ENCODE data around the gene PRKCE. TPM values are rescaled to one million over a fixed set of nuclear protein-coding genes. Genes with fewer than 3 reads are reported as not detected.

Gene PRKCE
- total and polyA plus RNA-seq, 2 donors (not counting 1 experiment from before 2014, with no cell fraction given): 23.6 to 271 TPM

DNA sequence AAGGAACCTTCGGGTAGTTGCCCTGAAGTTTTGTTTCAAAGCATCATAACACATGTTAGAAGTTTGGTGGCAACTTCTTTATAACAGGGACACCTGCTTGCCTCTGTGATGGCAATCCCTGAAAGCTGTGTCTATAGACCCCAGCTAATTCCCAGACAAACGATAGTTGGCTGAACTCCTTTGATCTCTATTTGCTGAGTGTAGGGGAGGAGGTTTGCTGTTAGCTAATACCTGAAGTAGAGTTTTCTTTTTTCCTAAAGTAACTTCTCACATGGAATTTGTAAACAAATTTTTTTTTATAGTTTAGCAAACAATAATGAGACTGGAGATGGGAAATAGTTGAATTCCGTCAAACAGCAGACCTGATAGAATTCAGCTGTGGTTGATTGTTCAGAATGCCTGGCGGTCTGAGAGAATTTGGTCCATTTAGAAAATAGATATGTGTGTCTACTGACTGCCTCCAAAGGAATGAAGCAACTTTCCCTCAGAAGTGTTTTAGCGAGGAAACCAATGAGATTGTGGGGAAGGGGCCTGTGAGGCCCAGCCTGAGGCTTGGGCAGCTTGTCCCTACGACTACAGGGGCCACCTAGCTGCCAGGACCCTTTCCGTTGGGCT, 522.3 kb downstream of the PRKCE start:
- Histone ChIP-seq H3K27ac (ENCODE audit: low read length in 2 of 2) (no peak overlapping the region), H4K20me1 (ENCODE audit: control insufficient read depth, insufficient read depth, low read length, poor library complexity, severe bottlenecking) (peaks cover 4% of the 10 kb centered on the region), H3K36me3 (replicated peaks in 1 of 2; ENCODE audit: control extremely low read depth in 1 of 2, control insufficient read depth in 1 of 2, extremely low read depth in 1 of 2, insufficient read depth in 2 of 2, low read length in 1 of 2) (peaks cover 3 to 11% of the 10 kb centered on the region in 2 experiments), H3K79me2 (ENCODE audit: control insufficient read depth, insufficient read depth, low read length) (no peaks in the 10 kb centered on the region), H2AFZ (ENCODE audit: insufficient read depth, low read depth, low read length, poor library complexity, severe bottlenecking) (no peak overlapping the region), H3K4me1 (ENCODE audit: control insufficient read depth in 2 of 2, insufficient read depth in 2 of 2, low read length in 2 of 2) (no peaks in the 10 kb centered on the region), H3K9me3 (ENCODE audit: control extremely low read depth in 1 of 3, control insufficient read depth in 2 of 3, insufficient read depth in 1 of 3, low read length in 2 of 3) (no peaks in the 10 kb centered on the region), H3K27me3 (replicated peaks in 1 of 4; ENCODE audit: control extremely low read depth in 1 of 4, control insufficient read depth in 3 of 4, insufficient read depth in 4 of 4, low read length in 3 of 4) (no peaks in the 10 kb centered on the region), H3K4me3 (ENCODE audit: control extremely low read depth in 1 of 5, extremely low read depth in 1 of 5, insufficient read depth in 1 of 5, low read depth in 2 of 5, low read length in 4 of 5) (no peak overlapping the region), H3K4me2 (replicated peaks; ENCODE audit: low read depth, low read length, poor library complexity, severe bottlenecking) (no peak overlapping the region), H3K9ac (ENCODE audit: low read length) (no peak overlapping the region)
- Mint-ChIP-seq H3K27ac (no peak overlapping the region), H3K4me1 (no peaks in the 10 kb centered on the region), H3K4me3 (no peak overlapping the region), H3K9me3 (ENCODE audit: insufficient read depth) (no peaks in the 10 kb centered on the region), H3K27me3 (no peaks in the 10 kb centered on the region)
- 98% methylated on average over 5 of the region's 7 CpGs for WGBS (ENCODE audit: insufficient coverage)
- intact Hi-C loops (cut with micrococcal nuclease): no loop called here
- no peak for ATAC-seq (ENCODE audit: low read depth)
- TF ChIP-seq, protein P1, sequence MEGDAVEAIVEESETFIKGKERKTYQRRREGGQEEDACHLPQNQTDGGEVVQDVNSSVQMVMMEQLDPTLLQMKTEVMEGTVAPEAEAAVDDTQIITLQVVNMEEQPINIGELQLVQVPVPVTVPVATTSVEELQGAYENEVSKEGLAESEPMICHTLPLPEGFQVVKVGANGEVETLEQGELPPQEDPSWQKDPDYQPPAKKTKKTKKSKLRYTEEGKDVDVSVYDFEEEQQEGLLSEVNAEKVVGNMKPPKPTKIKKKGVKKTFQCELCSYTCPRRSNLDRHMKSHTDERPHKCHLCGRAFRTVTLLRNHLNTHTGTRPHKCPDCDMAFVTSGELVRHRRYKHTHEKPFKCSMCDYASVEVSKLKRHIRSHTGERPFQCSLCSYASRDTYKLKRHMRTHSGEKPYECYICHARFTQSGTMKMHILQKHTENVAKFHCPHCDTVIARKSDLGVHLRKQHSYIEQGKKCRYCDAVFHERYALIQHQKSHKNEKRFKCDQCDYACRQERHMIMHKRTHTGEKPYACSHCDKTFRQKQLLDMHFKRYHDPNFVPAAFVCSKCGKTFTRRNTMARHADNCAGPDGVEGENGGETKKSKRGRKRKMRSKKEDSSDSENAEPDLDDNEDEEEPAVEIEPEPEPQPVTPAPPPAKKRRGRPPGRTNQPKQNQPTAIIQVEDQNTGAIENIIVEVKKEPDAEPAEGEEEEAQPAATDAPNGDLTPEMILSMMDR (IDR thresholded peaks at IDR 0.05): no peak
- TF ChIP-seq EZH2 (IDR thresholded peaks at IDR 0.05; ENCODE audit: borderline replicate concordance, insufficient read depth, low read depth, low read length, poor library complexity, severe bottlenecking): no peak
- ChIA-PET CTCF (no interaction called here), POLR2A (no interaction called here)
- DNase-seq: no peak

- 95% methylated on average over 7 of the region's 14 CpGs for WGBS (ENCODE audit: insufficient coverage)
- no peaks in the 10 kb centered on the region for H3K79me2 ChIP-seq (ENCODE audit: control insufficient read depth, insufficient read depth, low read length)
- H3K27ac Mint-ChIP-seq: no peak overlapping the region
- H3K4me3 Mint-ChIP-seq: no peak overlapping the region
- no peaks in the 10 kb centered on the region for H3K27me3 Mint-ChIP-seq
- CTCF ChIA-PET: no interaction called here
- ATAC-seq (ENCODE audit: low read depth) (no peak), DNase-seq (no peak)
- H4K20me1 ChIP-seq (ENCODE audit: control insufficient read depth, insufficient read depth, low read length, poor library complexity, severe bottlenecking): peaks cover 4% of the 10 kb centered on the region
- TF ChIP-seq EZH2 (IDR thresholded peaks at IDR 0.05; ENCODE audit: borderline replicate concordance, insufficient read depth, low read depth, low read length, poor library complexity, severe bottlenecking): no peak
- TF ChIP-seq, protein P1 (IDR thresholded peaks at IDR 0.05): no peak
- H3K27me3 ChIP-seq (replicated peaks in 1 of 4; ENCODE audit: control extremely low read depth in 1 of 4, control insufficient read depth in 3 of 4, insufficient read depth in 4 of 4, low read length in 3 of 4): no peaks in the 10 kb centered on the region
- H3K9me3 ChIP-seq (ENCODE audit: control extremely low read depth in 1 of 3, control insufficient read depth in 2 of 3, insufficient read depth in 1 of 3, low read length in 2 of 3): no peaks in the 10 kb centered on the region
- no peaks in the 10 kb centered on the region for H3K4me1 Mint-ChIP-seq
- H3K4me2 ChIP-seq (replicated peaks; ENCODE audit: low read depth, low read length, poor library complexity, severe bottlenecking): no peak overlapping the region
- H2AFZ ChIP-seq (ENCODE audit: insufficient read depth, low read depth, low read length, poor library complexity, severe bottlenecking): no peak overlapping the region
- no peak overlapping the region for H3K4me3 ChIP-seq (ENCODE audit: control extremely low read depth in 1 of 5, extremely low read depth in 1 of 5, insufficient read depth in 1 of 5, low read depth in 2 of 5, low read length in 4 of 5)
- no peaks in the 10 kb centered on the region for H3K4me1 ChIP-seq (ENCODE audit: control insufficient read depth in 2 of 2, insufficient read depth in 2 of 2, low read length in 2 of 2)
- H3K9ac ChIP-seq (ENCODE audit: low read length): no peak overlapping the region
- H3K9me3 Mint-ChIP-seq (ENCODE audit: insufficient read depth): no peaks in the 10 kb centered on the region
- peaks cover 3 to 9% of the 10 kb centered on the region in 2 experiments for H3K36me3 ChIP-seq (replicated peaks in 1 of 2; ENCODE audit: control extremely low read depth in 1 of 2, control insufficient read depth in 1 of 2, extremely low read depth in 1 of 2, insufficient read depth in 2 of 2, low read length in 1 of 2)
- no peak overlapping the region for H3K27ac ChIP-seq (ENCODE audit: low read length in 2 of 2)
- intact Hi-C loops (cut with micrococcal nuclease): no loop called here
- POLR2A ChIA-PET: no interaction called here
These were observed 523.1 kb downstream of the PRKCE start for GRCh38 chr2:46174345-46175170.
